Osteoblast (primary cell): ENCODE data around the gene AQP12A. TPM values are rescaled to one million over a fixed set of nuclear protein-coding genes. Genes with fewer than 3 reads are reported as not detected.
"Not testable (repeated sequence)": the region's sequence is repeated elsewhere in the genome, so short reads cannot be mapped to it uniquely, and the experiment has no call there.

ENCODE experiments used
- DNase-seq: peaks from one replicate; pipeline ENCODE4 v3.0.0; 2011; ENCODE audit warnings: low spot score, mixed read lengths; ENCODE audit not compliant: insufficient read length; ENCODE audit errors: missing footprints
- H2AFZ ChIP-seq: 2 replicates; pipeline ENCODE4 v1.6.0; 2011; ENCODE audit warnings: mild to moderate bottlenecking, low read length
- H3K27ac ChIP-seq: 2 replicates; pipeline ENCODE4 v1.5.1; 2011; ENCODE audit warnings: mild to moderate bottlenecking, low read depth, low read length, moderate library complexity
- H3K27me3 ChIP-seq: 2 replicates; pipeline ENCODE4 v1.6.0; 2012; ENCODE audit warnings: mild to moderate bottlenecking, control low read depth, inconsistent platforms, low read length, moderate library complexity; ENCODE audit not compliant: insufficient read depth
- H3K36me3 ChIP-seq: 2 replicates; pipeline ENCODE4 v1.5.1; 2011; ENCODE audit warnings: mild to moderate bottlenecking, low read length, control low read depth, moderate library complexity; ENCODE audit not compliant: insufficient read depth
- H3K4me1 ChIP-seq: 2 replicates; pipeline ENCODE4 v1.5.1; 2011; ENCODE audit warnings: mild to moderate bottlenecking, low read length, control low read depth, moderate library complexity; ENCODE audit not compliant: insufficient read depth
- H3K4me2 ChIP-seq: 2 replicates; pipeline ENCODE4 v1.6.0; 2011; ENCODE audit warnings: mild to moderate bottlenecking, low read length; ENCODE audit not compliant: insufficient read depth
- H3K4me3 ChIP-seq: fragments of 200-600 bp; sonication (generic); 3 replicates; pipeline ENCODE4 v1.5.1; 2012; ENCODE audit warnings: mild to moderate bottlenecking, low read length, inconsistent platforms; ENCODE audit not compliant: insufficient read depth
- H3K79me2 ChIP-seq: 2 replicates; pipeline ENCODE4 v1.6.0; 2012; ENCODE audit warnings: mild to moderate bottlenecking, low read length, control low read depth, inconsistent platforms; ENCODE audit not compliant: insufficient read depth
- H3K9me3 ChIP-seq: 2 replicates; pipeline ENCODE4 v1.5.1; 2011; ENCODE audit warnings: low read depth, low read length, control low read depth
- H4K20me1 ChIP-seq: 2 replicates; pipeline ENCODE4 v1.6.0; 2012; ENCODE audit warnings: mild to moderate bottlenecking, low read length, control low read depth; ENCODE audit not compliant: insufficient read depth
- CTCF ChIP-seq: IDR thresholded peaks from 2 replicates; pipeline ENCODE4 v1.5.1; 2011; ENCODE audit warnings: mild to moderate bottlenecking, low read depth, low read length, moderate library complexity; ENCODE audit errors: extremely low read depth
- total RNA-seq: library from RNA; depleted of rRNA; stranded (reverse); fragments of >200 nt; gene quantifications from 2 replicates; pipeline ENCODE4 v1.2.3, GENCODE V29; 2012

AQP12A gene
- total RNA-seq, result not detected in 2 replicates

DNA sequence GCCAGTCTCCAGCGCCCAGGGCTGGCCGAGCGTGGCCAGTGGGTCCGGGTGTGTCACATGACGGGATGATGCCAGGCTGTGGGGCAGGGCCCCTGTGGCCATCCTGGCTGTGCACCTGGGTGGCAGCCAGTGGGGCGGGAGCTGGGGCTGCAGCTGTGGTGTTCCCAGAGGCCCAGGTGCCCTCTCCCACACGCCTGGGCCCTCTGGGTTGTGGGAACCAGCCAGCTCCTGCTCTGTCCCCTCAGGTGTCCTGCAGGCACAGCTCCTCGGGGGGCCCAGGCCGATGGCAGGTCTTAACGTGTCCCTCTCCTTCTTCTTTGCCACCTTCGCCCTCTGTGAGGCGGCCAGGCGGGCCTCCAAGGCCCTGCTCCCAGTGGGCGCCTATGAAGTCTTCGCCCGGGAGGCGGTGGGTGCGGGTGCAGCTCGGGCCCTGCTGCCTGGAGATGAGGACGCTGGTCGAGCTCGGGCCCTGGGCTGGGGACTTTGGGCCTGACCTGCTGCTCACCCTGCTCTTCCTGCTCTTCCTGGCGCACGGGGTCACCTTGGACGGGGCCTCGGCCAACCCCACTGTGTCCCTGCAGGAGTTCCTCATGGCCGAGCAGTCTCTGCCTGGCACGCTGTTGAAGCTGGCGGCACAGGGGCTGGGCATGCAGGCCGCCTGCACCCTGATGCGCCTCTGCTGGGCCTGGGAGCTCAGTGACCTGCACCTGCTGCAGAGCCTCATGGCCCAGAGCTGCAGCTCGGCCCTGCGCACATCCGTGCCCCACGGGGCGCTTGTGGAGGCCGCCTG is at the start of gene AQP12A:
AQP12A (plus strand) TSS at position 236 of the 790 bp plus-strand sequence; CDS start at position 284, 48 bp downstream.
- not testable (repeated sequence) for H3K4me1 ChIP-seq, H3K79me2 ChIP-seq, H2AFZ ChIP-seq, H4K20me1 ChIP-seq, H3K36me3 ChIP-seq, H3K27ac ChIP-seq, H3K27me3 ChIP-seq, H3K4me2 ChIP-seq, H3K4me3 ChIP-seq, DNase-seq, H3K9me3 ChIP-seq

DNA sequence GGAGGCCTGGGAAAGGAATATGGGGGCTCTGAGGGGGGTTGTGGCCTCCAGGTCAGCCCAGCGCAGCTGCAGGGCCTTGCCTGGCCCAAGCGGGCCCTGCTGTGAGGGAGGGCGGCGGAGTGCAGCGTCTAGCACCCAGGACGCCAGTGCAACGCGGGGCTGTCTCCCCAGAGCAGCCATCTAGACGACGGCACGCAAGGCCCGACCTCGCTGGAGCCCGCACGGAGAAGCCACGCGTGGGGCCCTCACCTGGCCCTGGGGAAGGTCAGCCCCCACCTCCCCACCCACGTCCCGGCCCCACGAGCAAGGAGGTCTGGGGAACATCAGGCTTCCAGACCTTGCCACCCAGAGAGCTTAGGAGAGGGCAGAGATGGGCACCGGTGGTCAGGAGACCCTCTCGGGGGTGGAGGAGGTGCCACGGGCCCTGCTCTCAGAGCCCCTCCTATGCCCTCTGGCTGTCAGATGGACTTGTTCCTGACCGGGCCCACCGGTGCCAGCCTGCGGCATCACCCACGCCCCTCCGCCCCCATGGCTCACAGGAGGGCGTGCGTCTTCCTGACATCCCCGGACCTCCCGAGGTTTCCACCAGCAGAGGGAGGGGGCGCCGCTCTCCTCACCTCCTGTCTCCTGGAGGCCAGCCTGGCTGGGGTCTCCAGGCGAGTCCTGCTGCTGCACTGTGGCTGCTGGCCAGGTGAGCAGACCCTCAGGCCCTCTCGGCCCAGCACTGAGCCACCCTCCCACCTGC is 49.4 kb upstream of the AQP12A start:
- Histone ChIP-seq H2AFZ (no peak overlapping the region), H3K4me3 (no peak overlapping the region), H4K20me1 (no peaks in the 10 kb centered on the region), H3K4me2 (no peak overlapping the region), H3K79me2 (no peaks in the 10 kb centered on the region), H3K36me3 (no peaks in the 10 kb centered on the region), H3K4me1 (no peaks in the 10 kb centered on the region), H3K27me3 (peaks cover 14% of the 10 kb centered on the region), H3K9me3 (no peaks in the 10 kb centered on the region), H3K27ac (no peak overlapping the region)
- DNase-seq, result peak; percentile 56
- TF ChIP-seq CTCF, result no peak

DNA sequence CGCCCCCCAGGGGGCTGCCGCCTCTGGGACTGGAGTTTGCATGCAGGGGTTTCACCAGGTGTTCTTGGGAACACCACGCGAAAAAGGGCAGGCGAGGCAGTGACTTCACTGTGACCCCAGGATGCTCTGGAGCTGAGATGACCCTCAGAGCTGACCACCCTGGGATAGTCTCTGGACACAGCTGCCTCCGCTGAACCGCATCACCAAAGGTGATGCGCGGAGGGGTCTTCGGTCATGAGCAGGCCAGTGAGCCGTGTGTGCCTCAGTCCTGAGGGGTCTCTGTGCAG is 48.9 kb upstream of the AQP12A start:
- Histone ChIP-seq H2AFZ (no peak overlapping the region), H3K27me3 (peaks cover 19% of the 10 kb centered on the region), H3K4me1 (no peaks in the 10 kb centered on the region), H3K79me2 (no peaks in the 10 kb centered on the region), H3K4me3 (no peak overlapping the region), H4K20me1 (no peaks in the 10 kb centered on the region), H3K27ac (no peak overlapping the region), H3K36me3 (no peaks in the 10 kb centered on the region), H3K9me3 (no peaks in the 10 kb centered on the region), H3K4me2 (no peak overlapping the region)
- peak; percentile 52 for DNase-seq
- TF ChIP-seq CTCF, result no peak

- no peak for TF ChIP-seq CTCF
- peaks cover 22% of the 10 kb centered on the region for H3K27me3 ChIP-seq
Measured at GRCh38 chr2:240643093-240643810, 48.4 kb upstream of the AQP12A start.

More at GRCh38 chr2:240643093-240643810, 48.4 kb upstream of the AQP12A start:
- no peaks in the 10 kb centered on the region for H3K36me3 ChIP-seq
- peak; percentile 76 for DNase-seq
- no peaks in the 10 kb centered on the region for H3K9me3 ChIP-seq
- no peak overlapping the region for H3K4me2 ChIP-seq
- no peaks in the 10 kb centered on the region for H4K20me1 ChIP-seq
- no peak overlapping the region for H3K27ac ChIP-seq
- H2AFZ ChIP-seq, result no peak overlapping the region
- H3K4me1 ChIP-seq, result no peaks in the 10 kb centered on the region
- H3K79me2 ChIP-seq, result no peaks in the 10 kb centered on the region
- no peak overlapping the region for H3K4me3 ChIP-seq
